ENCODE data around the gene SOX15. TPM values are rescaled to one million over a fixed set of nuclear protein-coding genes. Genes with fewer than 3 reads are reported as not detected.

Gene SOX15
- total RNA-seq, 1 donor from 2014 or later: 0.51 TPM

DNA sequence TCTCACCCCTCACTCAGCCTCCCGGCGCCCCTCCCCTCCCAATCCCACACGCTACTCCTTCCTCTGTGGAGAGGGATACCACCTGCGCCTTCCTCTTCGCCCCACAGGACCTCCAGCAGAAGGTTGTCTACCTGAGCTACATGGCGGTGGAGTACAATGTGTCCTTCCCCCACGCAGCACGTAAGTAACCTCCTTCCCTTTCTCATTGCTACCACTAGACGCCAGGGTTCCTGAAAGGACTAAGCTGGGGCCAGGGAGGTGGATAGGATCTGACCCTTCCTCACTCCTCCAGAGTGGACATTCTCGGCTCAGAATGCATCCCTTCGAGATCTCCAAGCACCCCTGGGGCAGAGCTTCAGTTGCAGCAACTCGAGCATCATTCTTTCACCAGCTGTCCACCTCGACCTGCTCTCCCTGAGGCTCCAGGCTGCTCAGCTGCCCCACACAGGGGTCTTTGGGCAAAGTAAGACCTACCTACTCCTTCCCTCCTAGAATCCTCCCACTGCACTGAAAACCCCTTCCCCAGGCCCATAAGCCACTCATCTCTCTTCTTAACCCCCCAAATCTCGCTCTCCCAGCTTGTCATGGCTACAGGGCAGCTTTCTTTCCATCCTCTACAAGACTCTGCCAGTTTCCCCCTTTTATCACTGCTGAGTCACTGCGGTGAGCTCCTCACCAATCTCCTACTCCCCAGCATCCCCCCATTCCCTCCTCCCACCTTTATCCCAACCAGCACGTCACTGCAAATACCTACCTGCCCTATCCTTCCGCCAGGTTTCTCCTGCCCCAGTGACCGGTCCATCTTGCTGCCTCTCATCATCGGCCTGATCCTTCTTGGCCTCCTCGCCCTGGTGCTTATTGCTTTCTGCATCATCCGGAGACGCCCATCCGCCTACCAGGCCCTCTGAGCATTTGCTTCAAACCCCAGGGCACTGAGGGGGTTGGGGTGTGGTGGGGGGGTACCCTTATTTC lies 9.0 kb downstream of the SOX15 start:
- Mint-ChIP-seq H3K27ac (peak overlapping the region; percentile 87), H3K9me3 (no peaks in the 10 kb centered on the region), H3K4me1 (peaks cover 45% of the 10 kb centered on the region), H3K4me3 (peak overlapping the region; percentile 28), H3K27me3 (ENCODE audit: insufficient read depth, low read depth) (peaks cover 13% of the 10 kb centered on the region), H3K36me3 (peaks cover 29% of the 10 kb centered on the region)
- H3K36me3 ChIP-seq: peaks cover 6% of the 10 kb centered on the region
- H3K79me2 ChIP-seq (ENCODE audit: low read depth): peaks cover 44% of the 10 kb centered on the region
- H3K4me1 ChIP-seq: peaks cover 15% of the 10 kb centered on the region
- H3K9ac ChIP-seq: no peak overlapping the region
- no peaks in the 10 kb centered on the region for H3K27me3 ChIP-seq
- H3K27ac ChIP-seq: no peak overlapping the region
- H3K4me3 ChIP-seq: no peak overlapping the region
- no peak for TF ChIP-seq EZH2 (IDR thresholded peaks at IDR 0.05)
- TF ChIP-seq EZH2phosphoT487 (IDR thresholded peaks at IDR 0.05): no peak
- TF ChIP-seq, protein P1, sequence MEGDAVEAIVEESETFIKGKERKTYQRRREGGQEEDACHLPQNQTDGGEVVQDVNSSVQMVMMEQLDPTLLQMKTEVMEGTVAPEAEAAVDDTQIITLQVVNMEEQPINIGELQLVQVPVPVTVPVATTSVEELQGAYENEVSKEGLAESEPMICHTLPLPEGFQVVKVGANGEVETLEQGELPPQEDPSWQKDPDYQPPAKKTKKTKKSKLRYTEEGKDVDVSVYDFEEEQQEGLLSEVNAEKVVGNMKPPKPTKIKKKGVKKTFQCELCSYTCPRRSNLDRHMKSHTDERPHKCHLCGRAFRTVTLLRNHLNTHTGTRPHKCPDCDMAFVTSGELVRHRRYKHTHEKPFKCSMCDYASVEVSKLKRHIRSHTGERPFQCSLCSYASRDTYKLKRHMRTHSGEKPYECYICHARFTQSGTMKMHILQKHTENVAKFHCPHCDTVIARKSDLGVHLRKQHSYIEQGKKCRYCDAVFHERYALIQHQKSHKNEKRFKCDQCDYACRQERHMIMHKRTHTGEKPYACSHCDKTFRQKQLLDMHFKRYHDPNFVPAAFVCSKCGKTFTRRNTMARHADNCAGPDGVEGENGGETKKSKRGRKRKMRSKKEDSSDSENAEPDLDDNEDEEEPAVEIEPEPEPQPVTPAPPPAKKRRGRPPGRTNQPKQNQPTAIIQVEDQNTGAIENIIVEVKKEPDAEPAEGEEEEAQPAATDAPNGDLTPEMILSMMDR (IDR thresholded peaks at IDR 0.05): no peak
- H2AFZ ChIP-seq (replicated peaks): no peak overlapping the region
- DNase-seq (ENCODE audit: low spot score): no peak
- peaks cover 73% of the 10 kb centered on the region for H3F3A ChIP-seq (ENCODE audit: low read depth)
- H4K20me1 ChIP-seq (ENCODE audit: low read depth): peaks cover 34% of the 10 kb centered on the region
- no peaks in the 10 kb centered on the region for H3K9me3 ChIP-seq (ENCODE audit: low read depth)
- H3K4me2 ChIP-seq: no peak overlapping the region

GRCh38 chr17:7579834-7580603 lies 9.9 kb downstream of the SOX15 start:
- H3K9ac ChIP-seq: no peak overlapping the region
- peaks cover 79% of the 10 kb centered on the region for H3F3A ChIP-seq (ENCODE audit: low read depth)
- H3K27ac Mint-ChIP-seq: peak overlapping the region; percentile 43
- H3K9me3 ChIP-seq (ENCODE audit: low read depth): no peaks in the 10 kb centered on the region
- no peaks in the 10 kb centered on the region for H3K27me3 ChIP-seq
- H3K36me3 ChIP-seq: peaks cover 13% of the 10 kb centered on the region
- DNase-seq (ENCODE audit: low spot score): no peak
- no peak overlapping the region for H2AFZ ChIP-seq (replicated peaks)
- peak overlapping the region; percentile 59 for H3K27ac ChIP-seq
- peaks cover 43% of the 10 kb centered on the region for H4K20me1 ChIP-seq (ENCODE audit: low read depth)
- peaks cover 51% of the 10 kb centered on the region for H3K4me1 Mint-ChIP-seq
- H3K4me3 Mint-ChIP-seq: peak overlapping the region; percentile 16
- no peak overlapping the region for H3K4me3 ChIP-seq
- H3K79me2 ChIP-seq (ENCODE audit: low read depth): peaks cover 44% of the 10 kb centered on the region
- TF ChIP-seq EZH2 (IDR thresholded peaks at IDR 0.05) (no peak), EZH2phosphoT487 (IDR thresholded peaks at IDR 0.05) (no peak)
- TF ChIP-seq, protein P1 (IDR thresholded peaks at IDR 0.05): no peak
- H3K4me1 ChIP-seq: peaks cover 21% of the 10 kb centered on the region
- H3K27me3 Mint-ChIP-seq (ENCODE audit: insufficient read depth, low read depth): peaks cover 16% of the 10 kb centered on the region
- no peak overlapping the region for H3K4me2 ChIP-seq
- no peaks in the 10 kb centered on the region for H3K9me3 Mint-ChIP-seq
- peaks cover 30% of the 10 kb centered on the region for H3K36me3 Mint-ChIP-seq

DNA sequence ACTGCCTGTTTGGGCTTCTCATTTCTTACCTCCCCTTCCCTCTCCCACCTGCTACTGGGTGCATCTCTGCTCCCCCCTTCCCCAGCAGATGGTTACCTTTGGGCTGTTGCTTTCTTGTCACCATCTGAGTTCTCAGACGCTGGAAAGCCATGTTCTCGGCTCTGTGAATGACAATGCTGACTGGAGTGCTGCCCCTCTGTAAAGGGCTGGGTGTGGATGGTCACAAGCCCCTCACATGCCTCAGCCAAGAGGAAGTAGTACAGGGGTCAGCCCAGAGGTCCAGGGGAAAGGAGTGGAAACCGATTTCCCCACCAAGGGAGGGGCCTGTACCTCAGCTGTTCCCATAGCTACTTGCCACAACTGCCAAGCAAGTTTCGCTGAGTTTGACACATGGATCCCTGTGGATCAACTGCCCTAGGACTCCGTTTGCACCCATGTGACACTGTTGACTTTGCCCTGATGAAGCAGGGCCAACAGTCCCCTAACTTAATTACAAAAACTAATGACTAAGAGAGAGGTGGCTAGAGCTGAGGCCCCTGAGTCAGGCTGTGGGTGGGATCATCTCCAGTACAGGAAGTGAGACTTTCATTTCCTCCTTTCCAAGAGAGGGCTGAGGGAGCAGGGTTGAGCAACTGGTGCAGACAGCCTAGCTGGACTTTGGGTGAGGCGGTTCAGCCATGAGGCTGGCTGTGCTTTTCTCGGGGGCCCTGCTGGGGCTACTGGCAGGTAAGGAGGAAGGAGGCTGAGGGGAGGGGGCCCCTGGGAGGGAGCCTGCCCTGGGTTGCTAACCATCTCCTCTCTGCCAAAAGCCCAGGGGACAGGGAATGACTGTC lies 10.7 kb downstream of the SOX15 start, which contains the start of gene CD68:
Gene CD68 (plus strand): TSS at position 638 of the 833 bp plus-strand sequence. CDS start 40 bp downstream, at position 678.
- peaks cover 19% of the 10 kb centered on the region for H3K27me3 Mint-ChIP-seq (ENCODE audit: insufficient read depth, low read depth)
- peak within 1 kb of the TSS; percentile 59 for H3K27ac ChIP-seq
- peaks cover 51% of the 10 kb centered on the region for H4K20me1 ChIP-seq (ENCODE audit: low read depth)
- peaks cover 38% of the 10 kb centered on the region for H3K36me3 Mint-ChIP-seq
- peaks cover 54% of the 10 kb centered on the region for H3K4me1 Mint-ChIP-seq
- H3K79me2 ChIP-seq (ENCODE audit: low read depth): peaks cover 44% of the 10 kb centered on the region
- no peak within 1 kb of the TSS for H2AFZ ChIP-seq (replicated peaks)
- H3K9me3 Mint-ChIP-seq: no peaks in the 10 kb centered on the region
- peaks cover 87% of the 10 kb centered on the region for H3F3A ChIP-seq (ENCODE audit: low read depth)
- peak within 1 kb of the TSS; percentile 57 for H3K27ac Mint-ChIP-seq
- DNase-seq (ENCODE audit: low spot score): no peak
- no peak within 1 kb of the TSS for H3K4me3 ChIP-seq
- H3K4me1 ChIP-seq: peaks cover 23% of the 10 kb centered on the region
- no peaks in the 10 kb centered on the region for H3K9me3 ChIP-seq (ENCODE audit: low read depth)
- H3K27me3 ChIP-seq: no peaks in the 10 kb centered on the region
- H3K4me3 Mint-ChIP-seq: peak within 1 kb of the TSS; percentile 16
- TF ChIP-seq EZH2 (IDR thresholded peaks at IDR 0.05) (no peak), EZH2phosphoT487 (IDR thresholded peaks at IDR 0.05) (no peak)
- TF ChIP-seq, protein P1 (IDR thresholded peaks at IDR 0.05): no peak
- no peak within 1 kb of the TSS for H3K4me2 ChIP-seq
- H3K9ac ChIP-seq: no peak within 1 kb of the TSS
- peaks cover 17% of the 10 kb centered on the region for H3K36me3 ChIP-seq

Measured in neural progenitor cell (in vitro differentiated cells).